ENCODE results near the gene RNPS1.

RNPS1 gene, protein sequence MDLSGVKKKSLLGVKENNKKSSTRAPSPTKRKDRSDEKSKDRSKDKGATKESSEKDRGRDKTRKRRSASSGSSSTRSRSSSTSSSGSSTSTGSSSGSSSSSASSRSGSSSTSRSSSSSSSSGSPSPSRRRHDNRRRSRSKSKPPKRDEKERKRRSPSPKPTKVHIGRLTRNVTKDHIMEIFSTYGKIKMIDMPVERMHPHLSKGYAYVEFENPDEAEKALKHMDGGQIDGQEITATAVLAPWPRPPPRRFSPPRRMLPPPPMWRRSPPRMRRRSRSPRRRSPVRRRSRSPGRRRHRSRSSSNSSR

DNA sequence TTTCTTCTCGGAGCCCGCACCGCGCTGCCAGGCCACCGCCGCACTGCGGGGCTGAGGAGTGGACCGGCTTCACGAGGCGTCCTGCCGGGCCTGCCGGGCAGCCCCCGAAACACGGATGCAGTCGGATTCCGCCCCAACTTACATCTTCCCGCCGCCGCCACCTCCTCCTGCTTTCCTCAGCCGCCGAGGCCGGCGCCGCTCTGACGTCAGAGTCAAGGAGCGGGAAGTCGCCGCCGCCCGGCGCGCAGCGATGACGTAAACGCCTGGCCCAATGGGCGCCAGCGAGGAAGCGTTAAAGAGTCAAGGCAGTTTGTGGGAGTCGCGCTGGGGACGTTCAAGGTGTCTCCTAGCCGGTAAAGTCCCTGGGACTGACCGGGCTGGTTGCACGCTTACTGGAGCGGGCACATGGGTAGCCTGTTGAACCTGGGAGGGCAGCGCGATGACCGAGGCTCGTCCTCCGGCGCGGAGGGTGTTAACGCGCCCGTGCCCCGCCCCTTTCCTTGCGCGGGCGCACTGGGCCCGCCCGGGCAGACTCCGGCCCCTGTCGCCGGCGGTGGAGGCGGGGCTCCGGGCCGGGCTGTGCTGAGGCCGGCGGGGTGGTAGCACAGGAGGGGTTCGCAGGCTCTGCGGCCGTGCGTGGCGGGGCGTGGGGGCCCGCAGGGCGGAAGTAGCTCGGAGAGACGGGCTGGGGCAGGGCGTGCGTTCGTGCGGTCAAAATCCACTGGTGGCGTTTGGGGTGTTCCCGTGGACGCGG, at the start of gene RNPS1:
Gene RNPS1 (minus strand): TSS at position 214 of the 754 bp plus-strand sequence. CDS start 3,483 bp downstream, outside the sequence.
- Histone ChIP-seq H3K4me1 (ENCODE audit: insufficient read depth, poor library complexity, severe bottlenecking) (peaks cover 6% of the 10 kb centered on the region), H3K9me3 (ENCODE audit: severe bottlenecking) (no peaks in the 10 kb centered on the region), H3K36me3 (ENCODE audit: low read depth) (peaks cover 38% of the 10 kb centered on the region), H3K4me3 (ENCODE audit: severe bottlenecking) (peak within 1 kb of the TSS; percentile 63), H3K27me3 (ENCODE audit: insufficient read depth, poor library complexity, severe bottlenecking) (no peaks in the 10 kb centered on the region), H3K27ac (ENCODE audit: poor library complexity, severe bottlenecking) (peak within 1 kb of the TSS; percentile 83)
- ATAC-seq (ENCODE audit: low read depth) (peak; percentile 89), DNase-seq (ENCODE audit: low spot score) (peak; percentile 93)
- TF ChIP-seq, protein P1, sequence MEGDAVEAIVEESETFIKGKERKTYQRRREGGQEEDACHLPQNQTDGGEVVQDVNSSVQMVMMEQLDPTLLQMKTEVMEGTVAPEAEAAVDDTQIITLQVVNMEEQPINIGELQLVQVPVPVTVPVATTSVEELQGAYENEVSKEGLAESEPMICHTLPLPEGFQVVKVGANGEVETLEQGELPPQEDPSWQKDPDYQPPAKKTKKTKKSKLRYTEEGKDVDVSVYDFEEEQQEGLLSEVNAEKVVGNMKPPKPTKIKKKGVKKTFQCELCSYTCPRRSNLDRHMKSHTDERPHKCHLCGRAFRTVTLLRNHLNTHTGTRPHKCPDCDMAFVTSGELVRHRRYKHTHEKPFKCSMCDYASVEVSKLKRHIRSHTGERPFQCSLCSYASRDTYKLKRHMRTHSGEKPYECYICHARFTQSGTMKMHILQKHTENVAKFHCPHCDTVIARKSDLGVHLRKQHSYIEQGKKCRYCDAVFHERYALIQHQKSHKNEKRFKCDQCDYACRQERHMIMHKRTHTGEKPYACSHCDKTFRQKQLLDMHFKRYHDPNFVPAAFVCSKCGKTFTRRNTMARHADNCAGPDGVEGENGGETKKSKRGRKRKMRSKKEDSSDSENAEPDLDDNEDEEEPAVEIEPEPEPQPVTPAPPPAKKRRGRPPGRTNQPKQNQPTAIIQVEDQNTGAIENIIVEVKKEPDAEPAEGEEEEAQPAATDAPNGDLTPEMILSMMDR (IDR thresholded peaks at IDR 0.05; ENCODE audit: poor library complexity, severe bottlenecking) = no peak

- no peaks in the 10 kb centered on the region for H3K27me3 ChIP-seq (ENCODE audit: insufficient read depth, poor library complexity, severe bottlenecking)
- TF ChIP-seq, protein P1 (IDR thresholded peaks at IDR 0.05; ENCODE audit: poor library complexity, severe bottlenecking) = no peak
Observed at GRCh38 chr16:2317231-2318020, 49.5 kb upstream of the RNPS1 start.

DNA sequence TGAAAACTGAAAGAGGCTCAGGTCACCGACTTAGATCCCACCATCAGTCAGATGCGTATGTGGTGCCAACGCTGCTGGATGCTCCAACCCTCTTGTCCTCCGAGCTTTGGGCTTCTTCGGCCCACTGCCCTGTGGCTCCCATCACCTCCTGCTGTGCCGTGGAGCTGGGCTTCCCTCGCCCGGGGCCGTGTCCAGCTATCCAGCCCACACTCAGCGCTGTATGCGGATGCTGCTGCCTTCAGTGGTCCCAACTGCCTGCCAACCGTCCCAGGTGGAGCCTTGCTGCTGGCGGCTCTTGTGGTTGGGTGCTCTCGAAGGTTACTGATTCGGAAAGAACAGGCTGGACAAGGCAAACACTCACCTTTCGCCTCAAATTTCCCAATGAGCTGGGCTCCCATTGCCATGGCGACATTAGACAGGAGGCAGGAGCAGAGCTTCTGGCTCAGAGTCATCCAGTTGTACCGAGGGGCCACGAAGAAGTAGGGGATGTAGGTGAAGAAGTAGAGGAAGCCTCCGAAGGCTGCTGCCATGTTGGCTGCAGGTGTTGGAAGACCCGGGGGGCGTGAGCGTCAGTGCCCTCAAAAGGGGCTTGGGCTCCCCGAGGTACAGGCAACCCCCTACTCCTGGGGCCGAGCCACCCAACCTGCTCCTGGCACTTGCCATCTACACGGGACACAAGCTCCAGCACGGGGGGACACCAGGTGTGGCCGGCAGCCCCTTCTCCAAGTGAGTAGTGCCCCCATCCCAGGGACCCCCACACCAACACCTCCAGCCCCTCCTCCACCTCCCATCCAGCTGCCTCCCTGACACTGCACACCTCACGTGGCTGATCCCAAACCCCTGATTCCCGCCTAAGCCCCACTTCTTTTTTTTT, 40.4 kb upstream of the RNPS1 start:
- no peak for DNase-seq (ENCODE audit: low spot score)
- Histone ChIP-seq H3K27me3 (ENCODE audit: insufficient read depth, poor library complexity, severe bottlenecking) (no peaks in the 10 kb centered on the region), H3K4me1 (ENCODE audit: insufficient read depth, poor library complexity, severe bottlenecking) (no peaks in the 10 kb centered on the region)

More at GRCh38 chr16:2317231-2318020, 49.5 kb upstream of the RNPS1 start:
- Histone ChIP-seq H3K9me3 (ENCODE audit: severe bottlenecking) (no peaks in the 10 kb centered on the region), H3K4me3 (ENCODE audit: severe bottlenecking) (no peak overlapping the region), H3K4me1 (ENCODE audit: insufficient read depth, poor library complexity, severe bottlenecking) (no peaks in the 10 kb centered on the region), H3K27ac (ENCODE audit: poor library complexity, severe bottlenecking) (no peak overlapping the region), H3K36me3 (ENCODE audit: low read depth) (no peaks in the 10 kb centered on the region)
- ATAC-seq (ENCODE audit: low read depth) (no peak), DNase-seq (ENCODE audit: low spot score) (no peak)

DNA sequence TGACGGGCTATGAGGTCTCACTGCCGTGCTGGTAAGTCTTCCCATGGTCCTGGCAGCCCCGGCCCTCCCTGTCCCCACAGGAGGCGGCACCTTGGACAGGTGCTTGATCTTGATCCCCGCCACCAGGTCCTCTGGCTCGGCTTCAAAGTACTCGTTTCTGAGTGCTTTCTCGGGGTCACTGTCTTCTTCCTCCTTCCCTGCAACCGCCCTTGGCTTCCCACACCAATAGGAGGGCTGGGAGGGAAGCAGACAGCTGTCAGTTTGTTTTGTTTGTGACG, 31.9 kb upstream of the RNPS1 start:
- DNase-seq (ENCODE audit: low spot score) (peak; percentile 62), ATAC-seq (ENCODE audit: low read depth) (no peak)
- H3K9me3 ChIP-seq (ENCODE audit: severe bottlenecking) = no peaks in the 10 kb centered on the region
- TF ChIP-seq, protein P1 (IDR thresholded peaks at IDR 0.05; ENCODE audit: poor library complexity, severe bottlenecking) = no peak
- H3K4me1 ChIP-seq (ENCODE audit: insufficient read depth, poor library complexity, severe bottlenecking) = no peaks in the 10 kb centered on the region
- H3K27me3 ChIP-seq (ENCODE audit: insufficient read depth, poor library complexity, severe bottlenecking) = no peaks in the 10 kb centered on the region
- H3K4me3 ChIP-seq (ENCODE audit: severe bottlenecking) = no peak overlapping the region
- no peaks in the 10 kb centered on the region for H3K36me3 ChIP-seq (ENCODE audit: low read depth)
- H3K27ac ChIP-seq (ENCODE audit: poor library complexity, severe bottlenecking) = no peak overlapping the region

More for the DNA sequence above, 40.4 kb upstream of the RNPS1 start:
- Histone ChIP-seq H3K4me3 (ENCODE audit: severe bottlenecking) (no peak overlapping the region), H3K27ac (ENCODE audit: poor library complexity, severe bottlenecking) (no peak overlapping the region), H3K36me3 (ENCODE audit: low read depth) (no peaks in the 10 kb centered on the region), H3K9me3 (ENCODE audit: severe bottlenecking) (no peaks in the 10 kb centered on the region)
- no peak for ATAC-seq (ENCODE audit: low read depth)
- TF ChIP-seq, protein P1 (IDR thresholded peaks at IDR 0.05; ENCODE audit: poor library complexity, severe bottlenecking) = no peak

Data from RWPE2 (cell line).